Measurements from ENCODE around the gene MTMR1. TPM values are rescaled to one million over a fixed set of nuclear protein-coding genes. Genes with fewer than 3 reads are reported as not detected.

The MTMR1 gene
- total RNA-seq, 1 experiment from 2014 or later, result 41.3 TPM

DNA sequence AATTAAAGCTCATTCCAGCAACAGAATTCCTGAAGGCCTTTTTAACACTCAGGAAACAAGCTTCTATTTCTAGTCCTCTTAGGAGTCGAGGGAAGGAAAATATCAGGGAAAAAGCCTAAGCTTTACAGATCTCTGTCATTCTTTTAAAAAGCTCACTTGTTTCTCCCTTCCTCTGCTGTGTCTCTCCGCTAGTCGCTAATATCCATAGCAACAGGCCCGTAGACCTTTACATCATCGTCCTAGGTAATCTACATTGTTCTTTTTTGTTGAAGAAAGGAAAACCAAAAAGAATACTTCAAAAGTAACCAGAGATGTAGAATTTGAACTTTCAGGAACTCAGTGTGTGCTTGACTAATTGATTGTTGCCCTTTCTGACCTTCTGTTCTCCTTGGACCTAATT lies 45.9 kb upstream of the MTMR1 start:
- no TSS peak for BruUV-seq (replicated peaks)
- no peaks in the 10 kb centered on the region for H3K36me3 ChIP-seq (ENCODE audit: low read depth)
- TF ChIP-seq, protein P1, sequence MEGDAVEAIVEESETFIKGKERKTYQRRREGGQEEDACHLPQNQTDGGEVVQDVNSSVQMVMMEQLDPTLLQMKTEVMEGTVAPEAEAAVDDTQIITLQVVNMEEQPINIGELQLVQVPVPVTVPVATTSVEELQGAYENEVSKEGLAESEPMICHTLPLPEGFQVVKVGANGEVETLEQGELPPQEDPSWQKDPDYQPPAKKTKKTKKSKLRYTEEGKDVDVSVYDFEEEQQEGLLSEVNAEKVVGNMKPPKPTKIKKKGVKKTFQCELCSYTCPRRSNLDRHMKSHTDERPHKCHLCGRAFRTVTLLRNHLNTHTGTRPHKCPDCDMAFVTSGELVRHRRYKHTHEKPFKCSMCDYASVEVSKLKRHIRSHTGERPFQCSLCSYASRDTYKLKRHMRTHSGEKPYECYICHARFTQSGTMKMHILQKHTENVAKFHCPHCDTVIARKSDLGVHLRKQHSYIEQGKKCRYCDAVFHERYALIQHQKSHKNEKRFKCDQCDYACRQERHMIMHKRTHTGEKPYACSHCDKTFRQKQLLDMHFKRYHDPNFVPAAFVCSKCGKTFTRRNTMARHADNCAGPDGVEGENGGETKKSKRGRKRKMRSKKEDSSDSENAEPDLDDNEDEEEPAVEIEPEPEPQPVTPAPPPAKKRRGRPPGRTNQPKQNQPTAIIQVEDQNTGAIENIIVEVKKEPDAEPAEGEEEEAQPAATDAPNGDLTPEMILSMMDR (conservative IDR thresholded peaks at IDR 0.05), result no peak
- no peak for TF ChIP-seq EZH2 (IDR thresholded peaks at IDR 0.05; ENCODE audit: low read depth)
- no peak for DNase-seq
- CTCF ChIA-PET, result no interaction called here
- no peaks in the 10 kb centered on the region for H3K9me3 ChIP-seq (ENCODE audit: insufficient read depth, low read depth)
- H3K4me2 ChIP-seq, result no peak overlapping the region
- no peaks in the 10 kb centered on the region for H4K20me1 ChIP-seq (ENCODE audit: insufficient read depth)
- H3K27me3 ChIP-seq (ENCODE audit: insufficient read depth, low read depth), result no peaks in the 10 kb centered on the region
- H3K4me3 ChIP-seq, result no peak overlapping the region
- H2AFZ ChIP-seq, result no peak overlapping the region
- intact Hi-C loops (cut with micrococcal nuclease; ENCODE audit: unreplicated experiment), result loop anchor here (10.0 kb wide), 2 partner anchors 63 to 67 kb away; no protein-coding TSS in a partner anchor
- H3F3A ChIP-seq (ENCODE audit: insufficient read depth, low read depth), result no peaks in the 10 kb centered on the region
- POLR2A ChIA-PET (ENCODE audit: unreplicated experiment), result no interaction called here
- no peaks in the 10 kb centered on the region for H3K79me2 ChIP-seq (ENCODE audit: low read depth)
- H3K27ac ChIP-seq, result no peak overlapping the region
- H3K9me2 ChIP-seq (ENCODE audit: insufficient read depth), result no peaks in the 10 kb centered on the region
- H3K4me1 ChIP-seq (replicated peaks; ENCODE audit: insufficient read depth), result no peaks in the 10 kb centered on the region

DNA sequence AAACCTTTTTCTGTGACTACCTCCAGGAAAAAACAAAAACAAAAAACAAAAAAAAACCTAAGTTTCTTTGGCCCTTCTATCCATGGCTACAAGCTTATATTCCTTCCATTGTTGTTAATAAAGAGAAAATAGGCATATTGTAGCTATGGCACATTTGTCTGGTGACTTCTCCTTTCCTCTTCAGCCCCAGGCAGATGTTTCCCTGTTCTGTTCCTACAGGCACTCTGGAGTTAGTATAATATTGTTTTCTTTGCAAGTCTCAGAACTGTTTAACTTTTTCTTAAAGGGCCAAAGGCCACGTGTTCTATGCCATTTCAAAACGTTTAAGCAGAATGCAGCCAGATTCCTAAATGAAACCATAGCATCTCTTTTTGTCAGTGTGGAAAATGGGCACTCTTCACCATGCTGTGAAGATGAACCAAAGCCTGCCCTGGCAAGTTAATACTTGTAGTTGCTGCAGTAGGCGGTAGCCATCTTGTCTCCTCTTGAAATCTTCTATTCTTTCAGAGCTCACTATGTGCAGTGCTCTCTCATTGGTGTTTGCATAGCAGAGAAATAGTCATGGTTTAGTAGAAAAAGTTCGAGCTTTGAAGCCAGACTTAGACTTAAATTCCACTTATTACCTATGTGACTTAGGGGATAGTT lies 44.8 kb upstream of the MTMR1 start:
- H3K4me2 ChIP-seq, result no peak overlapping the region
- no peak overlapping the region for H3K27ac ChIP-seq
- no peak for DNase-seq
- intact Hi-C loops (cut with micrococcal nuclease; ENCODE audit: unreplicated experiment), result loop anchor here (10.0 kb wide), 2 partner anchors 64 to 66 kb away; no protein-coding TSS in a partner anchor
- ChIA-PET POLR2A (ENCODE audit: unreplicated experiment) (no interaction called here), CTCF (no interaction called here)
- H3K9me2 ChIP-seq (ENCODE audit: insufficient read depth), result no peaks in the 10 kb centered on the region
- no peaks in the 10 kb centered on the region for H3K9me3 ChIP-seq (ENCODE audit: insufficient read depth, low read depth)
- H2AFZ ChIP-seq, result no peak overlapping the region
- no peaks in the 10 kb centered on the region for H4K20me1 ChIP-seq (ENCODE audit: insufficient read depth)
- no peaks in the 10 kb centered on the region for H3K4me1 ChIP-seq (replicated peaks; ENCODE audit: insufficient read depth)
- BruUV-seq (replicated peaks), result no TSS peak
- H3K27me3 ChIP-seq (ENCODE audit: insufficient read depth, low read depth), result no peaks in the 10 kb centered on the region
- no peak overlapping the region for H3K4me3 ChIP-seq
- TF ChIP-seq, protein P1 (conservative IDR thresholded peaks at IDR 0.05), result no peak
- TF ChIP-seq EZH2 (IDR thresholded peaks at IDR 0.05; ENCODE audit: low read depth), result no peak
- H3F3A ChIP-seq (ENCODE audit: insufficient read depth, low read depth), result no peaks in the 10 kb centered on the region
- no peaks in the 10 kb centered on the region for H3K36me3 ChIP-seq (ENCODE audit: low read depth)
- no peaks in the 10 kb centered on the region for H3K79me2 ChIP-seq (ENCODE audit: low read depth)

DNA sequence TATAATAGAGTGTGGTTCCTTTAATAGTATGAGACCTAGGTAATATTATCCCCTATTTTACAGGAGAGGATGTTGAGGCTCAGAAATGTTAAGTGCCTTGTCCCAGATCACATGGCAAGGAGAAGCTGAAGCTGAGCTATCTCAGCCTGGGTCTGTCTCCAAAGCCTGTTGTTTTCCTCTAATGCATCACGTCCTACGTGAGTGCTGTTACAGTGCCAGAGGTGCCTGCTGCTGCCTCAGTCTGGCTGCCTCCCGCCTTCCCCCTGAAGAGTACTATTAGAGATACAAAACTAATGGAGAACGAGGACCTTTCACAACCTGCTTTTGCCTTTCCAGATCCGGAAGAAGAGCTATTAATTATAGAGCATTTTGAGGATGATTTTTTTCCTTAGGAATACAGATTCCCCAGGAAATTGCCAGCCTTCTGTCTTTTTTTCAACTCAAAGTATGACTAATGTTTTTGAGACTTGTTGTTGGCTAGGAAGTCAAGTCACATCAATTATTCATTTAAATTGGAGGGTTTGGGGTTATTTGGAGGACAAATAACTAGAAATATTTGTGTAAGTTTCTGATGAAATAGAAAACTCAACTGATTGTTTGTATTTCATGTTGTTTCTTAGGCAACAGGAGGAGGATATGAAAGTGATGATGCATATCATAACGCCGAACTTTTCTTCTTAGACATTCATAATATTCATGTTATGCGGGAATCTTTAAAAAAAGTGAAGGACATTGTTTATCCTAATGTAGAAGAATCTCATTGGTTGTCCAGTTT lies 43.9 kb upstream of the MTMR1 start:
- H3K9me3 ChIP-seq (ENCODE audit: insufficient read depth, low read depth), result no peaks in the 10 kb centered on the region
- H2AFZ ChIP-seq, result no peak overlapping the region
- no peak for DNase-seq
- H3K27ac ChIP-seq, result no peak overlapping the region
- no peak overlapping the region for H3K4me2 ChIP-seq
- 0 out of 2 replicates have a peak, but pooled peaks cover 2% of the 10 kb centered on the region for H3K36me3 ChIP-seq (ENCODE audit: low read depth)
- peaks cover 2% of the 10 kb centered on the region; the same call in 1 of the 2 replicates for H3K9me2 ChIP-seq (ENCODE audit: insufficient read depth)
- no peaks in the 10 kb centered on the region for H3F3A ChIP-seq (ENCODE audit: insufficient read depth, low read depth)
- intact Hi-C loops (cut with micrococcal nuclease; ENCODE audit: unreplicated experiment), result loop anchor here (10.0 kb wide), 2 partner anchors 64 to 66 kb away; no protein-coding TSS in a partner anchor
- no peaks in the 10 kb centered on the region for H4K20me1 ChIP-seq (ENCODE audit: insufficient read depth)
- H3K27me3 ChIP-seq (ENCODE audit: insufficient read depth, low read depth), result no peaks in the 10 kb centered on the region
- no peak overlapping the region for H3K4me3 ChIP-seq
- BruUV-seq (replicated peaks), result no TSS peak
- ChIA-PET CTCF (no interaction called here), POLR2A (ENCODE audit: unreplicated experiment) (interaction anchor here (0.7 kb wide), 1 partner anchor 15 kb away, joined by 4 read pairs; no protein-coding TSS in a partner anchor)
- H3K79me2 ChIP-seq (ENCODE audit: low read depth), result no peaks in the 10 kb centered on the region
- no peak for TF ChIP-seq EZH2 (IDR thresholded peaks at IDR 0.05; ENCODE audit: low read depth)
- TF ChIP-seq, protein P1 (conservative IDR thresholded peaks at IDR 0.05), result no peak
- H3K4me1 ChIP-seq (replicated peaks; ENCODE audit: insufficient read depth), result no peaks in the 10 kb centered on the region

Data from PC-9 (cell line).